Suprapubic skin (tissue), 4 donors: ENCODE data around the gene ABCA7. TPM values are rescaled to one million over a fixed set of nuclear protein-coding genes. Genes with fewer than 3 reads are reported as not detected.

Source experiments
- DNase-seq, 2 donors: peaks; one replicate each; pipeline ENCODE4 v3.0.0-alpha.2; 2019; ENCODE audit warnings: low spot score in 2 of 2
- H3K27ac ChIP-seq: fragments of 200-600 bp; sonication (generic); one replicate; pipeline ENCODE4 v1.5.1; 2019
- H3K27me3 ChIP-seq: fragments of 200-600 bp; sonication (generic); one replicate; pipeline ENCODE4 v1.5.1; 2019
- H3K36me3 ChIP-seq: fragments of 200-600 bp; sonication (generic); one replicate; pipeline ENCODE4 v1.5.1; 2019
- H3K4me1 ChIP-seq: fragments of 200-600 bp; sonication (generic); one replicate; pipeline ENCODE4 v1.5.1; 2019
- H3K4me3 ChIP-seq: fragments of 200-600 bp; sonication (generic); one replicate; pipeline ENCODE4 v1.5.1; 2019; ENCODE audit warnings: mild to moderate bottlenecking
- H3K9me3 ChIP-seq: fragments of 200-600 bp; sonication (generic); one replicate; pipeline ENCODE4 v1.5.1; 2019
- CTCF ChIP-seq, 2 donors: fragments of 200-600 bp in 1 of 2; fragments of 450-650 bp in 1 of 2; sonication (generic) in 1 of 2; IDR thresholded peaks; one replicate each; pipeline ENCODE4 v1.5.1; 2016 to 2019; ENCODE audit warnings: antibody characterized with exemption in 2 of 2, mild to moderate bottlenecking in 1 of 2, moderate library complexity in 1 of 2
- EP300 ChIP-seq: sonication (generic); formaldehyde crosslinking; IDR thresholded peaks from one replicate; pipeline ENCODE4 v1.6.1; 2017; ENCODE audit warnings: antibody characterized with exemption
- POLR2A ChIP-seq, 2 donors: fragments of 450-650 bp; IDR thresholded peaks; one replicate each; pipeline ENCODE4 v1.6.1; 2017; ENCODE audit warnings: antibody characterized with exemption in 2 of 2, mild to moderate bottlenecking in 2 of 2, moderate library complexity in 2 of 2
- POLR2AphosphoS5 ChIP-seq, 3 donors: sonication (generic); formaldehyde crosslinking; IDR thresholded peaks; one replicate each; pipeline ENCODE4 v1.6.1; 2017; ENCODE audit warnings: antibody characterized with exemption in 3 of 3
- WGBS: methylation state at CpG from one replicate; pipeline ENCODE4 v1.1.5; 2018; 5-methylcytosine and 5-hydroxymethylcytosine counted together
- total RNA-seq, 4 donors: library from RNA; depleted of rRNA; stranded (reverse); fragments of >200 nt; gene quantifications; one replicate each; pipeline ENCODE4 v1.1.0, GENCODE V29; 2016

The ABCA7 gene
- total RNA-seq, 4 donors from 2014 or later, result 29.8 to 97.6 (median 47.5) TPM

- no peak for DNase-seq
- Histone ChIP-seq H3K4me3 (peak overlapping the region; percentile 96), H3K27ac (peak overlapping the region; percentile 80), H3K27me3 (no peaks in the 10 kb centered on the region), H3K4me1 (peaks cover 48% of the 10 kb centered on the region), H3K36me3 (peaks cover 30% of the 10 kb centered on the region), H3K9me3 (no peaks in the 10 kb centered on the region)
- TF ChIP-seq POLR2AphosphoS5 (IDR thresholded peaks at IDR 0.05), result no peak
- no peak for TF ChIP-seq POLR2A (IDR thresholded peaks at IDR 0.05)
- no peak for TF ChIP-seq CTCF (IDR thresholded peaks at IDR 0.05)
- no peak for TF ChIP-seq EP300
- WGBS, result 1% methylated on average over 19 of the region's 19 CpGs
Observed at GRCh38 chr19:1094655-1094977, 54.7 kb downstream of the ABCA7 start.

GRCh38 chr19:1094978-1095701 lies 55.2 kb downstream of the ABCA7 start, which contains the start of gene POLR2E:
TSS of gene POLR2E (minus strand) at chr19:1095375. CDS start at chr19:1095315, 60 bp downstream.
- DNase-seq, result peak; percentile 99
- peak within 1 kb of the TSS; percentile 96 for H3K4me3 ChIP-seq

GRCh38 chr19:1097810-1098176 lies 57.9 kb downstream of the ABCA7 start:
- H3K27ac ChIP-seq, result peak overlapping the region; percentile 100
- H3K4me1 ChIP-seq, result peaks cover 73% of the 10 kb centered on the region
- WGBS, result 67% methylated on average over 7 of the region's 7 CpGs
- no peak for DNase-seq
- H3K36me3 ChIP-seq, result peaks cover 8% of the 10 kb centered on the region
- no peak overlapping the region for H3K4me3 ChIP-seq
- no peaks in the 10 kb centered on the region for H3K27me3 ChIP-seq
- H3K9me3 ChIP-seq, result no peaks in the 10 kb centered on the region
- TF ChIP-seq POLR2A (IDR thresholded peaks at IDR 0.05) (no peak), POLR2AphosphoS5 (IDR thresholded peaks at IDR 0.05) (no peak)

More at GRCh38 chr19:1094978-1095701, 55.2 kb downstream of the ABCA7 start, which contains the start of gene POLR2E:
- WGBS, result 0% methylated on average over 21 of the region's 81 CpGs
- Histone ChIP-seq H3K27ac (peak within 1 kb of the TSS; percentile 80), H3K4me1 (peaks cover 52% of the 10 kb centered on the region), H3K27me3 (no peaks in the 10 kb centered on the region), H3K36me3 (peaks cover 25% of the 10 kb centered on the region), H3K9me3 (no peaks in the 10 kb centered on the region)
- no peak for TF ChIP-seq EP300
- TF ChIP-seq POLR2AphosphoS5 (IDR thresholded peaks at IDR 0.05), result peak in 2 of 3 donors; percentile 68 to 96
- peak in 1 of 2 donors; percentile 67 for TF ChIP-seq POLR2A (IDR thresholded peaks at IDR 0.05)
- TF ChIP-seq CTCF (IDR thresholded peaks at IDR 0.05), result no peak

GRCh38 chr19:1098177-1099051 lies 58.5 kb downstream of the ABCA7 start:
- 36% methylated on average over 15 of the region's 15 CpGs for WGBS
- Histone ChIP-seq H3K36me3 (peaks cover 4% of the 10 kb centered on the region), H3K4me3 (no peak overlapping the region), H3K27ac (peak overlapping the region; percentile 100), H3K27me3 (no peaks in the 10 kb centered on the region), H3K9me3 (no peaks in the 10 kb centered on the region), H3K4me1 (peaks cover 76% of the 10 kb centered on the region)
- peak in 1 of 3 donors; percentile 21 for TF ChIP-seq POLR2AphosphoS5 (IDR thresholded peaks at IDR 0.05)
- no peak for TF ChIP-seq POLR2A (IDR thresholded peaks at IDR 0.05)
- peak in 1 of 2 donors; percentile 88 for DNase-seq

GRCh38 chr19:1101337-1101698 lies 61.4 kb downstream of the ABCA7 start:
- no peaks in the 10 kb centered on the region for H3K9me3 ChIP-seq
- TF ChIP-seq POLR2A (IDR thresholded peaks at IDR 0.05), result no peak
- peak overlapping the region; percentile 100 for H3K27ac ChIP-seq
- DNase-seq, result no peak
- WGBS, result 28% methylated on average over 9 of the region's 9 CpGs
- peaks cover 75% of the 10 kb centered on the region for H3K4me1 ChIP-seq
- H3K36me3 ChIP-seq, result peaks cover 7% of the 10 kb centered on the region
- H3K27me3 ChIP-seq, result no peaks in the 10 kb centered on the region
- H3K4me3 ChIP-seq, result peak overlapping the region; percentile 12

- peaks cover 18% of the 10 kb centered on the region for H3K36me3 ChIP-seq
- peak overlapping the region; percentile 100 for H3K27ac ChIP-seq
- WGBS, result 43% methylated on average over 17 of the region's 17 CpGs
- peak overlapping the region; percentile 4 for H3K4me3 ChIP-seq
- no peaks in the 10 kb centered on the region for H3K27me3 ChIP-seq
- DNase-seq, result no peak
- TF ChIP-seq EP300 (no peak), POLR2AphosphoS5 (IDR thresholded peaks at IDR 0.05) (peak in 2 of 3 donors; percentile 60 to 86)
- H3K9me3 ChIP-seq, result no peaks in the 10 kb centered on the region
- H3K4me1 ChIP-seq, result peaks cover 85% of the 10 kb centered on the region
Observed at GRCh38 chr19:1102407-1103131, 62.7 kb downstream of the ABCA7 start.
